K562 (cell line): ENCODE measurements around the gene RBM3.

Experiments used
- CTCF ChIP-seq, 3 experiments: IDR thresholded peaks in 2 of 3; conservative IDR thresholded peaks in 1 of 3; 2 replicates each; pipeline ENCODE4 v1.5.1; 2011 to 2012; ENCODE audit warnings: low read length in 3 of 3, mild to moderate bottlenecking in 3 of 3, control low read depth in 2 of 3, improper control_type of control experiment in 1 of 3, inconsistent platforms in 1 of 3, low read depth in 1 of 3, mixed read lengths in 1 of 3, moderate library complexity in 1 of 3; ENCODE audit not compliant: insufficient read depth in 2 of 3
- EZH2 ChIP-seq: IDR thresholded peaks from 2 replicates; pipeline ENCODE4 v1.6.1; 2012; ENCODE audit warnings: low read depth, mild to moderate bottlenecking, inconsistent platforms, low read length, borderline replicate concordance
- FOXA1 ChIP-seq: fragments of 450-650 bp; IDR thresholded peaks from 2 replicates; pipeline ENCODE4 v1.6.1; 2016; ENCODE audit warnings: mild to moderate bottlenecking, borderline replicate concordance
- MEIS2 ChIP-seq: fragments of 450-650 bp; IDR thresholded peaks from 2 replicates; pipeline ENCODE4 v1.6.1; 2014; ENCODE audit warnings: mild to moderate bottlenecking; ENCODE audit not compliant: partially characterized antibody
- POLR2A ChIP-seq: fragments of 450-650 bp; conservative IDR thresholded peaks from 2 replicates; pipeline ENCODE4 v1.6.1; 2016
- RFX5 ChIP-seq: IDR thresholded peaks from 2 replicates; pipeline ENCODE4 v1.6.1; 2011; ENCODE audit warnings: low read depth, mild to moderate bottlenecking, improper control_type of control experiment, low read length
- YY1 ChIP-seq, 3 experiments: IDR thresholded peaks; 2 replicates each; pipeline ENCODE4 v1.6.1; 2011; ENCODE audit warnings: low read length in 2 of 3, mild to moderate bottlenecking in 2 of 3, moderate library complexity in 2 of 3, borderline replicate concordance in 1 of 3, control low read depth in 1 of 3, low read depth in 1 of 3; ENCODE audit not compliant: insufficient read depth in 3 of 3, insufficient replicate concordance in 2 of 3, control insufficient read depth in 1 of 3, insufficient read length in 1 of 3; ENCODE audit errors: extremely low read depth in 1 of 3
- ZNF133 ChIP-seq: fragments of 250-450 bp; sonication (Bioruptor Pico); IDR thresholded peaks from 2 replicates; pipeline ENCODE4 v1.4.0; 2020; ENCODE audit warnings: mild to moderate bottlenecking
- ZNF239 ChIP-seq: fragments of 250-450 bp; sonication (Bioruptor Pico); IDR thresholded peaks from 2 replicates; pipeline ENCODE4 v1.4.0; 2020; ENCODE audit warnings: mild to moderate bottlenecking

- no peak for TF ChIP-seq RFX5
- no peak for TF ChIP-seq ZNF239 (CRISPR knock-in tag)
- no peak for TF ChIP-seq MEIS2
- TF ChIP-seq YY1 (IDR thresholded peaks at IDR 0.05; ENCODE audit: borderline replicate concordance in 1 of 3, control insufficient read depth in 1 of 3, extremely low read depth in 1 of 3, insufficient read depth in 3 of 3, insufficient read length in 1 of 3, insufficient replicate concordance in 2 of 3, low read depth in 1 of 3, low read length in 2 of 3): no peak
- TF ChIP-seq ZNF133: no peak
- no peak for TF ChIP-seq FOXA1
- TF ChIP-seq POLR2A: no peak
- TF ChIP-seq EZH2: no peak
- TF ChIP-seq CTCF (IDR thresholded peaks at IDR 0.05 in 2 of 3, conservative IDR thresholded peaks at IDR 0.05 in 1 of 3; ENCODE audit: insufficient read depth in 2 of 3, low read depth in 1 of 3, low read length in 3 of 3): no peak
Measured at GRCh38 chrX:48579259-48579658, 5.0 kb downstream of the RBM3 start.
